PC-3 (cell line): ENCODE measurements around the gene MRPL57.

Experiments
- CTCF ChIP-seq: fragments of 300-600 bp; sonication (generic); conservative IDR thresholded peaks from 2 replicates; pipeline ENCODE4 v1.5.1; 2017; ENCODE audit warnings: antibody characterized with exemption, low read depth, mild to moderate bottlenecking, low read length
- EZH2 ChIP-seq: fragments of 300-600 bp; sonication (generic); IDR thresholded peaks from one replicate; pipeline ENCODE4 v1.6.1; 2017; ENCODE audit warnings: antibody characterized with exemption, mild to moderate bottlenecking, low read length; ENCODE audit not compliant: unreplicated experiment

- no peak for TF ChIP-seq CTCF
- TF ChIP-seq EZH2, result no peak
Observed at GRCh38 chr13:21139374-21139773, 37.1 kb upstream of the MRPL57 start.
